K562 (cell line): ENCODE data around the gene GCSH. TPM values are rescaled to one million over a fixed set of nuclear protein-coding genes. Genes with fewer than 3 reads are reported as not detected.

Source experiments
- CAMTA2 ChIP-seq: fragments of 250-450 bp; sonication (Bioruptor Pico); conservative IDR thresholded peaks from 2 replicates; pipeline ENCODE4 v1.5.1; 2022
- CEBPB ChIP-seq: fragments of 450-650 bp; IDR thresholded peaks from 2 replicates; pipeline ENCODE4 v1.6.1; 2016; ENCODE audit warnings: missing genetic modification characterization, missing compliant biosample characterization
- CHD4 ChIP-seq: fragments of 200-600 bp; sonication (generic); IDR thresholded peaks from 3 replicates; pipeline ENCODE4 v1.6.1; 2012; ENCODE audit warnings: low read depth, mild to moderate bottlenecking, mixed read lengths, low read length, inconsistent platforms; ENCODE audit not compliant: insufficient read depth, insufficient replicate concordance, poor library complexity, severe bottlenecking
- CREB3 ChIP-seq: fragments of 450-650 bp; conservative IDR thresholded peaks from 2 replicates; pipeline ENCODE4 v1.6.1; 2016; ENCODE audit warnings: missing genetic modification characterization, low read depth, mild to moderate bottlenecking, missing compliant biosample characterization, moderate library complexity
- HDAC6 ChIP-seq: IDR thresholded peaks from 2 replicates; pipeline ENCODE4 v1.6.1; 2012; ENCODE audit warnings: low read depth, mild to moderate bottlenecking, control low read depth, inconsistent platforms, low read length, moderate library complexity
- RNF2 ChIP-seq: sonication (generic); IDR thresholded peaks from 2 replicates; pipeline ENCODE4 v1.6.1; 2016
- TCFL5 ChIP-seq: fragments of 250-450 bp; sonication (Bioruptor Pico); conservative IDR thresholded peaks from 2 replicates; pipeline ENCODE4 v1.6.1; 2021; ENCODE audit warnings: mild to moderate bottlenecking, moderate library complexity, matching md5 sums
- ZBTB26 ChIP-seq: fragments of 450-650 bp; formaldehyde crosslinking; IDR thresholded peaks from 2 replicates; pipeline ENCODE4 v1.4.0; 2022; ENCODE audit warnings: missing genetic modification characterization
- ZBTB34 ChIP-seq: fragments of 250-450 bp; sonication (Bioruptor Pico); IDR thresholded peaks from 2 replicates; pipeline ENCODE4 v1.8.0; 2021; ENCODE audit warnings: mild to moderate bottlenecking, moderate library complexity
- ZBTB5 ChIP-seq: fragments of 450-650 bp; IDR thresholded peaks from 2 replicates; pipeline ENCODE4 v1.6.1; 2017; ENCODE audit warnings: antibody characterized with exemption
- ZBTB7A ChIP-seq: IDR thresholded peaks from 2 replicates; pipeline ENCODE4 v1.6.1; 2011; ENCODE audit warnings: low read depth, mild to moderate bottlenecking, low read length, moderate library complexity, borderline replicate concordance; ENCODE audit not compliant: control insufficient read depth
- ZNF668 ChIP-seq: fragments of 250-450 bp; sonication (Bioruptor Pico); IDR thresholded peaks from 2 replicates; pipeline ENCODE4 v1.8.0; 2022; ENCODE audit warnings: mild to moderate bottlenecking, inconsistent platforms
- polyA plus RNA-seq, 8 experiments: library from polyadenylated mRNA; depleted of rRNA in 4 of 8; stranded (reverse) in 5 of 8; unstranded in 3 of 8; fragments of >200 nt; fragmentation: Nextera tagmentation in 2 of 8; fragmentation: Illumina TruSeq in 1 of 8; extraction: Ambion mirVana in 2 of 8; extraction: Trizol in 1 of 8; gene quantifications; 2 replicates each; pipeline versions ENCODE4 v1.2.1 to v1.2.3, GENCODE V29; 2011 to 2014; ENCODE audit warnings: inconsistent platforms in 1 of 8, missing spikeins in 1 of 8
- total RNA-seq, 7 experiments: library from RNA; depleted of rRNA in 6 of 7; stranded (reverse); fragments of >200 nt in 6 of 7; fragmentation: Illumina TruSeq in 2 of 7; extraction: Trizol in 2 of 7; gene quantifications; 2 replicates each; pipeline versions ENCODE4 v1.2.1 to v1.2.3, GENCODE V29; 2011 to 2021; ENCODE audit warnings: low replicate concordance in 1 of 7

GCSH gene
- total and polyA plus RNA-seq, 9 of the 15 experiments (the other 6 are each of a cell fraction or from before 2014, with no cell fraction given), result 35.0 to 121 (median 89.0) TPM

GRCh38 chr16:81077076-81077940 lies 18.9 kb downstream of the GCSH start, which contains the start of gene C16orf46 (continued):
- no peak for TF ChIP-seq ZBTB26 (CRISPR knock-in tag)
- TF ChIP-seq CAMTA2 (CRISPR knock-in tag), result peak; percentile 63; the same call in 1 of the 2 replicates
- TF ChIP-seq ZBTB34 (CRISPR knock-in tag), result no peak
- TF ChIP-seq HDAC6, result no peak
- TF ChIP-seq CHD4, result no peak
- TF ChIP-seq ZNF668, result no peak
- TF ChIP-seq ZBTB7A, result peak; percentile 95
- TF ChIP-seq CREB3 (tag), result no peak
- TF ChIP-seq RNF2, result no peak
- TF ChIP-seq CEBPB (tag), result no peak
- no peak for TF ChIP-seq ZBTB5
- 0 out of 2 replicates have a peak, but pooled peaks have one; percentile 32 for TF ChIP-seq TCFL5 (CRISPR knock-in tag)
- TF ChIP-seq, all 486 proteins: peak for 157
